VCaP (cell line): ENCODE measurements around the gene RNPEPL1.

Experiments
- H3K27ac ChIP-seq: fragments of 450-650 bp; 2 replicates; pipeline ENCODE4 v1.5.1; 2017
- CTCF ChIP-seq: fragments of 450-650 bp; conservative IDR thresholded peaks from 2 replicates; pipeline ENCODE4 v1.5.1; 2017; ENCODE audit warnings: mild to moderate bottlenecking, moderate library complexity

The RNPEPL1 gene

GRCh38 chr2:240624011-240624949 lies 56.0 kb downstream of the RNPEPL1 start:
- TF ChIP-seq CTCF = no peak
- no peak overlapping the region for H3K27ac ChIP-seq

DNA sequence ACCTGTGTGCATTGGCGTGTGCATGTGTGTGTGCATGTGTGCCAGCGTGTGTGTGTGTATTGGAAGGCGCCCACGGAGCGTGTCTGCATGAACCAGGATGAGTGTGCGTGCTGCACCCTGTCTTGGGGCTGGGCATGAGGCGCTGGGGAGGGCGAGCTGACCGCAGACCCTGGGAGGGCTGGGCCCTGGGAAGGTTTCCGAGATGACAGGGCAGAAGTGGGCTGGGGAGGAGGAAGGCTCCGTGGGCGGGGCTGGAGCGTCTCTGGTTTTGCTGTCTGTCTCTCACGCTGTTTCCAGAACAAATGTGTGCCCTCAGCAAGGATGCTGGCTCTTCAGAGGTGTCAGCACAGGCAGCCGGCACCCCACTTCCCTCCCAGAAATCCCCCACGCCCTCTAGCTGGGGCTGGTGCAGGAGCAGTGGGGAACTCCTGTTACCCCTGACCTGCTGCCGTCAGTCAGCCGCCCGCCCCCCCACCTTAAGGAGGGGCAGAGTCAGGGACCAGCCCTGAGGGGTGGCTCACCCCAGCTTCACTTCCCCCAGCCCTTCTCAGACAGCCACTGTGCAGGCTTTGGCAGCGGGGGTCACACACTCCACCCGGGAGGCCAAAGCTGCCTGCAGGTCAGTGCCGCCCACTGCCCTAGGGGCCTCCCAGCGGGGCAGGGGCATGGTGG lies 56.8 kb downstream of the RNPEPL1 start, which contains the start of gene GPR35:
TSS of gene GPR35 (plus strand) at position 531 of the 672 bp plus-strand sequence. CDS start 4,473 bp downstream, outside the sequence.
- no peak within 1 kb of the TSS for H3K27ac ChIP-seq
- no peak for TF ChIP-seq CTCF

DNA sequence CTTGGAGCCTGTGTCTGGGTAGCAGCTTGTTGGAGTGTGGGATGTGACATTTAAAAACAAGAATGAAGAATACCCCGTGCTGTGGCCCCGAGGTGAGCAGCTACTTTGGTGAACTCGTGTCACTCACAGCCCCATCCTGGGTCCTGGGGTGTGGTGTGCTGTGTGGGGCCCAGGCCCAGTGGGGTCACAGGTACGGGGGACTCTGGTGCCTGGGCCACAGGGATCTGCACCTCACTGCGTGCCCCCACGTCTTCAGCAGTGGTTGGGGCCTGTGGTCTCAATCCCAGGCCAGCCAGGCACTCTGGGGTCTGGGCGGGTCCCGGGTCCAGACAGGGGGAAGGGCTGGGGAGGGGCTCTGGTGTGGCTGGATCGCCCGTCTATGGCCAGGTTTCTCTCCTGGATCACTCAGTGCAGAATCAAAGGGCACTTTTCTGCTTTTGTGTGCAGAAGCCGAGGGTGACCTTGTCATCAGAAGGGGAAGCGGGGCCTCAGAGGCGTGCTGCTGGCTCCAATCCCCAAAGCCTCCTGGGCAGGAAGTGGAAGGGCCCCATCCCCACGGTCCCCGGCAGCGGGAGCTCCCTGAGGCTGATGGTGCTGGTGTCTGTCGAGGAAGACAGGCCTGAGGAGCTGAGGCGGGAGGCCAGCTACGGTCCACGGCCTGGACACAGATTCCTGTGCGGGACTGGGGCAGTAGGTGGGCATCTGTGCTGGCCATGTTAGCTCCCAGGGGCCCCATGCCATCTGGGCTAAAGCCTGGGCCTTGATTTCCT lies 58.4 kb downstream of the RNPEPL1 start:
- no peak overlapping the region for H3K27ac ChIP-seq
- no peak for TF ChIP-seq CTCF

GRCh38 chr2:240627736-240628506 lies 59.6 kb downstream of the RNPEPL1 start:
- TF ChIP-seq CTCF = no peak
- H3K27ac ChIP-seq = no peak overlapping the region

DNA sequence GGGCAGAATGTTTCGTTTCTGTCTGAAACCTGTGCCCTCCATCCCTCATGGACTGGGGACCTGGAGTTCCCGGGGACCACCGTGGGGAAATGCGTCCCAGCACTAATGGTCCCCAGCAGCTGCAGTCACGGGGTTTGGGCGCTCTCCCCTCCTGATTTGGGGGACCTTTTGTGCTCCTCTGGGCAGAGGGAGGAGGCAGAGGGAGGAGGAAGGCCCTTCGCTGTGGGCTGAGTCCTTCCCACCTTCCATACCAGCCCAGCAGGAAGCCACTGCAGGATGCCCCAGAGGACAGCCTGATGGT lies 60.2 kb downstream of the RNPEPL1 start:
- H3K27ac ChIP-seq = no peak overlapping the region
- TF ChIP-seq CTCF = no peak

GRCh38 chr2:240628808-240629618 lies 60.7 kb downstream of the RNPEPL1 start:
- no peak for TF ChIP-seq CTCF

More at GRCh38 chr2:240628808-240629618, 60.7 kb downstream of the RNPEPL1 start:
- H3K27ac ChIP-seq = no peak overlapping the region
